Left ventricle myocardium inferior (tissue), 1 donor: ENCODE measurements around the gene PCDHGB7. TPM values are rescaled to one million over a fixed set of nuclear protein-coding genes. Genes with fewer than 3 reads are reported as not detected.
"Not testable (repeated sequence)": the region's sequence is repeated elsewhere in the genome, so short reads cannot be mapped to it uniquely, and the experiment has no call there.

Experiments used
- DNase-seq: peaks from one replicate; pipeline ENCODE4 v3.0.0-alpha.2; 2020
- H3K27ac ChIP-seq: fragments of 200-600 bp; replicated peaks from 2 replicates; pipeline ENCODE4 v1.8.0; 2021
- H3K27me3 ChIP-seq: fragments of 200-600 bp; 2 replicates; pipeline ENCODE4 v1.8.0; 2021; ENCODE audit warnings: low read depth
- H3K36me3 ChIP-seq: fragments of 200-600 bp; 2 replicates; pipeline ENCODE4 v1.8.0; 2021
- H3K4me1 ChIP-seq: fragments of 200-600 bp; 2 replicates; pipeline ENCODE4 v1.8.0; 2021
- H3K4me3 ChIP-seq: fragments of 200-600 bp; 2 replicates; pipeline ENCODE4 v1.8.0; 2021; ENCODE audit warnings: mild to moderate bottlenecking, moderate library complexity
- H3K9me3 ChIP-seq: fragments of 200-600 bp; replicated peaks from 2 replicates; pipeline ENCODE4 v1.8.0; 2021
- CTCF ChIP-seq: fragments of 200-600 bp; IDR thresholded peaks from 2 replicates; pipeline ENCODE4 v1.8.0; 2021; ENCODE audit warnings: antibody characterized with exemption, mild to moderate bottlenecking, borderline replicate concordance
- intact Hi-C: fragments of 100-400 bp; cut with micrococcal nuclease; formaldehyde crosslinking; loops from one replicate; pipeline ENCODE4 v1.11.0; 2022
- total RNA-seq: library from RNA; stranded (reverse); fragmentation: NEBNext Ultra II Directional; extraction: Animal tissue kit (Norgen Biotek cat#: 25700); gene quantifications from one replicate; pipeline ENCODE4 v1.2.1, GENCODE V29; 2021
- donor health status: DM: no; HTN: yes; CAD: no; lungs with severe emphysema.

Gene PCDHGB7
- total RNA-seq, 1 donor from 2014 or later, result 7.9 TPM

GRCh38 chr5:141397756-141398551 lies 19.5 kb upstream of the PCDHGB7 start, which contains the start of gene PCDHGB5:
Gene PCDHGB5 (plus strand): TSS chr5:141397947. CDS start chr5:141398128, 181 bp downstream.
- Histone ChIP-seq H3K9me3 (peaks cover 93% of the 10 kb centered on the region), H3K27ac (peak within 1 kb of the TSS; percentile 61), H3K36me3 (peaks cover 25% of the 10 kb centered on the region), H3K4me1 (peaks cover 24% of the 10 kb centered on the region), H3K4me3 (peak within 1 kb of the TSS; percentile 59)
- H3K27me3 ChIP-seq, intact Hi-C loops: not testable (repeated sequence)
- TF ChIP-seq CTCF, result peak; percentile 73
- peak; percentile 48 for DNase-seq

GRCh38 chr5:141398608-141399007 lies 18.9 kb upstream of the PCDHGB7 start:
- Histone ChIP-seq H3K9me3 (peaks cover 93% of the 10 kb centered on the region), H3K36me3 (peaks cover 23% of the 10 kb centered on the region), H3K27ac (peak overlapping the region; percentile 18), H3K4me3 (peak overlapping the region; percentile 39), H3K27me3 (no peaks in the 10 kb centered on the region), H3K4me1 (peaks cover 24% of the 10 kb centered on the region)
- intact Hi-C loops, result no loop called here
- no peak for TF ChIP-seq CTCF
- no peak for DNase-seq

GRCh38 chr5:141399555-141400258 lies 17.8 kb upstream of the PCDHGB7 start:
- no peaks in the 10 kb centered on the region for H3K27me3 ChIP-seq
- no peak for DNase-seq
- H3K27ac ChIP-seq, result no peak overlapping the region
- H3K4me1 ChIP-seq, result peaks cover 24% of the 10 kb centered on the region
- intact Hi-C loops, result no loop called here
- TF ChIP-seq CTCF, result no peak
- H3K4me3 ChIP-seq, result peak overlapping the region; percentile 24
- H3K9me3 ChIP-seq, result peaks cover 93% of the 10 kb centered on the region
- peaks cover 23% of the 10 kb centered on the region for H3K36me3 ChIP-seq

- Histone ChIP-seq H3K27ac (no peak within 1 kb of the TSS), H3K4me1 (peaks cover 24% of the 10 kb centered on the region), H3K36me3 (peaks cover 34% of the 10 kb centered on the region), H3K9me3 (peaks cover 96% of the 10 kb centered on the region), H3K27me3 (no peaks in the 10 kb centered on the region), H3K4me3 (peak within 1 kb of the TSS; percentile 44)
- intact Hi-C loops, result no loop called here
- peak; percentile 45 for TF ChIP-seq CTCF
- DNase-seq, result no peak
Measured at GRCh38 chr5:141402553-141403243, 14.8 kb upstream of the PCDHGB7 start, which contains the start of gene PCDHGA9. Gene PCDHGA9 (plus strand): TSS chr5:141402778. CDS start chr5:141402953, 175 bp downstream.

- Histone ChIP-seq H3K27ac (no peak overlapping the region), H3K9me3 (peaks cover 100% of the 10 kb centered on the region), H3K4me1 (peaks cover 24% of the 10 kb centered on the region), H3K4me3 (peak overlapping the region; percentile 44), H3K36me3 (peaks cover 34% of the 10 kb centered on the region), H3K27me3 (no peaks in the 10 kb centered on the region)
- no peak for TF ChIP-seq CTCF
- DNase-seq, result no peak
- intact Hi-C loops, result no loop called here
Measured at GRCh38 chr5:141403387-141403786, 14.1 kb upstream of the PCDHGB7 start.
